Measurements from ENCODE around the gene CRMP1. TPM values are rescaled to one million over a fixed set of nuclear protein-coding genes. Genes with fewer than 3 reads are reported as not detected.

The CRMP1 gene
- total RNA-seq, 1 donor: under 0.01 TPM

GRCh38 chr4:5821665-5822358 is 71.1 kb downstream of the CRMP1 start:
- Histone ChIP-seq H3K27ac (ENCODE audit: low read depth, low read length) (no peak overlapping the region), H4K20me1 (ENCODE audit: insufficient read depth, low read length) (peaks cover 27% of the 10 kb centered on the region), H3K4me2 (ENCODE audit: insufficient read depth, low read length) (no peak overlapping the region), H3K4me3 (ENCODE audit: insufficient read depth, low read length) (no peak overlapping the region), H3K79me2 (ENCODE audit: insufficient read depth, low read length) (peaks cover 10% of the 10 kb centered on the region), H3K9me3 (ENCODE audit: low read depth, low read length) (no peaks in the 10 kb centered on the region), H3K36me3 (ENCODE audit: insufficient read depth, low read length) (peaks cover 67% of the 10 kb centered on the region), H3K4me1 (ENCODE audit: insufficient read depth, low read length) (peaks cover 2% of the 10 kb centered on the region), H3K27me3 (ENCODE audit: insufficient read depth, low read length) (no peaks in the 10 kb centered on the region), H2AFZ (ENCODE audit: low read length) (no peak overlapping the region)
- DNase-seq (ENCODE audit: insufficient read length, low spot score, missing footprints): peak; percentile 74
- TF ChIP-seq, protein P1, sequence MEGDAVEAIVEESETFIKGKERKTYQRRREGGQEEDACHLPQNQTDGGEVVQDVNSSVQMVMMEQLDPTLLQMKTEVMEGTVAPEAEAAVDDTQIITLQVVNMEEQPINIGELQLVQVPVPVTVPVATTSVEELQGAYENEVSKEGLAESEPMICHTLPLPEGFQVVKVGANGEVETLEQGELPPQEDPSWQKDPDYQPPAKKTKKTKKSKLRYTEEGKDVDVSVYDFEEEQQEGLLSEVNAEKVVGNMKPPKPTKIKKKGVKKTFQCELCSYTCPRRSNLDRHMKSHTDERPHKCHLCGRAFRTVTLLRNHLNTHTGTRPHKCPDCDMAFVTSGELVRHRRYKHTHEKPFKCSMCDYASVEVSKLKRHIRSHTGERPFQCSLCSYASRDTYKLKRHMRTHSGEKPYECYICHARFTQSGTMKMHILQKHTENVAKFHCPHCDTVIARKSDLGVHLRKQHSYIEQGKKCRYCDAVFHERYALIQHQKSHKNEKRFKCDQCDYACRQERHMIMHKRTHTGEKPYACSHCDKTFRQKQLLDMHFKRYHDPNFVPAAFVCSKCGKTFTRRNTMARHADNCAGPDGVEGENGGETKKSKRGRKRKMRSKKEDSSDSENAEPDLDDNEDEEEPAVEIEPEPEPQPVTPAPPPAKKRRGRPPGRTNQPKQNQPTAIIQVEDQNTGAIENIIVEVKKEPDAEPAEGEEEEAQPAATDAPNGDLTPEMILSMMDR (IDR thresholded peaks at IDR 0.05; ENCODE audit: extremely low read depth, low read depth, low read length): peak; percentile 57

DNA sequence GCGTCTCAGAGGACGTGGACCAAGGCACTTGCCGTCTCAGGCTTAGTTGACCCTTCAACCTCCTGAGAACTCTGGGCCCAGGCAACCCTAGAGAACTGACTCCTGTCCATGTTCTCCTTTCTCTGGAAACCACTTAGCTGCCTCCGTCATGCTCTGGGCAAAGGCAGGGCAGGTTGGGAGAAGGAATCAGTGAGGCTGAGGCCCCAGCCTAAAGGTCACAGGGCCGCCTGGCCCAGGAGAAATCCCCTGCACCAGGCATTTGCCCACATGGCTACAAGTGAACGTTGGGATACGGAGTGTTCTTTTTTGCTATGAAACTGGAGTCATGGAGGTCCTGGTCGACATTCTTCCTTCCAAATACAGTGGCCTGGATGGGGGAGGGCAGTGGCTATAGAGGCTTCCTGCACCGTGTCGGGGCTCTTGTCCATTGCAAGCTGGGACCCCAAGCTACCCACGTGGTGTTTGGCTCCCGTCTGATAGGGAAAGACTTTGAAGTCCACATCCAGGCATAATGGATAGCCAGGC is 76.0 kb downstream of the CRMP1 start:
- Histone ChIP-seq H2AFZ (ENCODE audit: low read length) (no peak overlapping the region), H3K27ac (ENCODE audit: low read depth, low read length) (no peak overlapping the region), H4K20me1 (ENCODE audit: insufficient read depth, low read length) (peaks cover 44% of the 10 kb centered on the region), H3K4me2 (ENCODE audit: insufficient read depth, low read length) (no peak overlapping the region), H3K36me3 (ENCODE audit: insufficient read depth, low read length) (peaks cover 72% of the 10 kb centered on the region), H3K9me3 (ENCODE audit: low read depth, low read length) (no peaks in the 10 kb centered on the region), H3K79me2 (ENCODE audit: insufficient read depth, low read length) (peaks cover 24% of the 10 kb centered on the region), H3K27me3 (ENCODE audit: insufficient read depth, low read length) (no peaks in the 10 kb centered on the region), H3K4me1 (ENCODE audit: insufficient read depth, low read length) (no peaks in the 10 kb centered on the region), H3K4me3 (ENCODE audit: insufficient read depth, low read length) (no peak overlapping the region)
- no peak for DNase-seq (ENCODE audit: insufficient read length, low spot score, missing footprints)
- TF ChIP-seq, protein P1 (IDR thresholded peaks at IDR 0.05; ENCODE audit: extremely low read depth, low read depth, low read length): no peak

DNA sequence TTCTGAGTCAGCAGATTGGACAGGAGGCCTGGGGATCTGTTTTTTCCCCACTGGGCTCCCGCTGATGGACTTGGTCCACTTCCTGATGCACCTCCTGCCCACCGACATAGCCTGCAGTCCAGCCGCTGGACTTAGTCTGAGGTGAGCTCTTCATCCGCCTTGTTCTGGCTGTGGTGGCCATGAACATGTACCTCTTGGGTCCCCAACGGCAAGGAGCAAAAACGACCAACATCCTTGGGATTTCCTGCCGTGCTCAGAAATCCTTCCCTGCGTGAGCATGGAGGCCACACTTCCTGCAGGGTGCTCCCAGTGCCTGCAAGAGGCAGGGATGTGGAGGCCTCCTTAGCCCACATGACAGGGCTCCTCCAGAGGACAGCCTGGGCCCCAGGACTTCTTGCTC is 76.8 kb downstream of the CRMP1 start:
- TF ChIP-seq, protein P1 (IDR thresholded peaks at IDR 0.05; ENCODE audit: extremely low read depth, low read depth, low read length): no peak
- DNase-seq (ENCODE audit: insufficient read length, low spot score, missing footprints): no peak
- Histone ChIP-seq H3K27me3 (ENCODE audit: insufficient read depth, low read length) (no peaks in the 10 kb centered on the region), H3K9me3 (ENCODE audit: low read depth, low read length) (no peaks in the 10 kb centered on the region), H3K79me2 (ENCODE audit: insufficient read depth, low read length) (peaks cover 24% of the 10 kb centered on the region), H3K36me3 (ENCODE audit: insufficient read depth, low read length) (peaks cover 72% of the 10 kb centered on the region), H3K27ac (ENCODE audit: low read depth, low read length) (no peak overlapping the region), H4K20me1 (ENCODE audit: insufficient read depth, low read length) (peaks cover 39% of the 10 kb centered on the region), H3K4me2 (ENCODE audit: insufficient read depth, low read length) (no peak overlapping the region), H3K4me1 (ENCODE audit: insufficient read depth, low read length) (no peaks in the 10 kb centered on the region), H3K4me3 (ENCODE audit: insufficient read depth, low read length) (no peak overlapping the region), H2AFZ (ENCODE audit: low read length) (no peak overlapping the region)

DNA sequence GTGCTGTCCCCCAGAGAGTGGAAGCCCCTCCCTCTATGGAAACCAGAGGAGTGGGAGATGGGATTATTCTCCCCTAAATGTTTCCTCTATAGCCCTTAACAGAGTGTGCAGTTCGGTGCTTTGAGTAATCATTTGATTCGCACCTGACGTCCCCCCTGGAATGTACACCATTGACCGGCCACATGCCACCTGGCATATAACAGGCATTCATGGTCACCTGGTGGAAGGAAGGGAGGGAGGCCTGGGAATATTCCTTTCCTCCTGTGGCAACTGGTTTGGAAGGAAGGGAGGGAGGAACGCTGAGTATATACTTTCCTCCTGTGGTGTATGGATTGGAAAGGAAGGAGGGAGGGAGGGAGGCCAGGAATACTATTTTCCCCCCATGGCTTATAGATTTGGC is 77.2 kb downstream of the CRMP1 start:
- peaks cover 24% of the 10 kb centered on the region for H3K79me2 ChIP-seq (ENCODE audit: insufficient read depth, low read length)
- no peaks in the 10 kb centered on the region for H3K4me1 ChIP-seq (ENCODE audit: insufficient read depth, low read length)
- H3K9me3 ChIP-seq (ENCODE audit: low read depth, low read length): no peaks in the 10 kb centered on the region
- H3K27me3 ChIP-seq (ENCODE audit: insufficient read depth, low read length): no peaks in the 10 kb centered on the region
- TF ChIP-seq, protein P1 (IDR thresholded peaks at IDR 0.05; ENCODE audit: extremely low read depth, low read depth, low read length): no peak
- DNase-seq (ENCODE audit: insufficient read length, low spot score, missing footprints): no peak
- no peak overlapping the region for H3K4me2 ChIP-seq (ENCODE audit: insufficient read depth, low read length)
- H4K20me1 ChIP-seq (ENCODE audit: insufficient read depth, low read length): peaks cover 39% of the 10 kb centered on the region
- H2AFZ ChIP-seq (ENCODE audit: low read length): no peak overlapping the region
- H3K4me3 ChIP-seq (ENCODE audit: insufficient read depth, low read length): no peak overlapping the region
- no peak overlapping the region for H3K27ac ChIP-seq (ENCODE audit: low read depth, low read length)
- H3K36me3 ChIP-seq (ENCODE audit: insufficient read depth, low read length): peaks cover 72% of the 10 kb centered on the region
